IPS-18c (cell line): ENCODE data around the gene CIB1.

Source experiments
- H3K4me3 ChIP-seq: 2 replicates; pipeline ENCODE4 v1.7.0; 2013; ENCODE audit warnings: low read depth, mild to moderate bottlenecking, low read length, moderate library complexity; ENCODE audit not compliant: insufficient read depth
- H3K9me3 ChIP-seq: one replicate; pipeline ENCODE4 v1.6.1; 2013; ENCODE audit warnings: mild to moderate bottlenecking, low read length, moderate library complexity; ENCODE audit not compliant: control insufficient read depth, insufficient read depth

The CIB1 gene

DNA sequence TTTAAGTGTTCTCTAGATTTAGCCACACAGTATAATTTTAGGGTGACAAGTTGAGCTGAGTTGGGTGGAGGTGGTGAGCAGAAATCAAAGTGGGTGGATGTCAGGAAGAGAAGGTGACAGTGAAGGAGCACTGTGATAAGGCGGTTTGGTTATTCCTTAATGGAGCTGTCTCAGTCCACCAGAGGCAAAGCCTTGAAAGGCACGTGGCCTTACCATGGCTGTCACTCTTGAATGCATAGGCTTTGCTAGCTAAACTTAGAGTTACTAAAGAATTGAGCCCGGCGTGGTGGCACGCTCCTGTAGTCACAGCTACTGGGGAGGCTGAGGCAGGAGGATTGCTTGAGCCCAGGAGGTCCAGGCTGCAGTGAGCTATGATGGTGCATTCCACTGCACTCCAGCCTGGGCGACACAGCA is 15.1 kb upstream of the CIB1 start:
- no peaks in the 10 kb centered on the region for H3K9me3 ChIP-seq
- H3K4me3 ChIP-seq: no peak overlapping the region

DNA sequence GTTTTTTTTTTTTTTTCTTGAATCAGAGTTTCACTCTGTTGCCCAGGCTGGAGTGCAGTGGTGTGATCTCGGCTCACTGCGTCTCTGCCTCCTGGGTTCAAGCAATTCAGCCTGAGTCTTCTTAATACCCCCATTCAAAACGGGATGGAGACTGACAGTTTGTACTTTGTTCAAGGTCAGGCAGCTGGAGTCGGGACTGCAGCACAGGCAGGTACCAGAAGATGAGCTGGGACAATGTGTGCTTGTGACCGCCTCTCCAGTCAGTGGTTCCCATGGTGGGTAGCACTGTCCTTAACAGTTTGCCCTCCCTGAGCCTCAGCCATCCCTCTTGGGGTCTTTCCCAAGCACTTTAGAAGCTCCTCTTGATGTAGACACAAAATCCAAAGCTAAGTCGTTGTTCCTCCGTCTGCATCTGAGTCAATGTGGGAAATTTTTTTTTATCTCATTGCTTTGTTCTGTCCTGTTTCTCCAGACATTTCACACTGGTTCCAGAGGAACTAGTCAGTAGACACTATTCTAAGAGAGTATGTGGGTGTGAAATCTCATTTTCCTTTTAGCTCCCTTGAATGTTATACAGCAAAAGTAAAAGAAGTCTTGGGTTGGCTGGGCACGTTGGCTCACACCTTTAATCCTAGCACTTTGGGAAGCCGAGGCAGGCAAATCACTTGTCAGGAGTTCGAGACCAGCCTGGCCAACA is 10.3 kb upstream of the CIB1 start:
- Histone ChIP-seq H3K9me3 (no peaks in the 10 kb centered on the region), H3K4me3 (no peak overlapping the region)

DNA sequence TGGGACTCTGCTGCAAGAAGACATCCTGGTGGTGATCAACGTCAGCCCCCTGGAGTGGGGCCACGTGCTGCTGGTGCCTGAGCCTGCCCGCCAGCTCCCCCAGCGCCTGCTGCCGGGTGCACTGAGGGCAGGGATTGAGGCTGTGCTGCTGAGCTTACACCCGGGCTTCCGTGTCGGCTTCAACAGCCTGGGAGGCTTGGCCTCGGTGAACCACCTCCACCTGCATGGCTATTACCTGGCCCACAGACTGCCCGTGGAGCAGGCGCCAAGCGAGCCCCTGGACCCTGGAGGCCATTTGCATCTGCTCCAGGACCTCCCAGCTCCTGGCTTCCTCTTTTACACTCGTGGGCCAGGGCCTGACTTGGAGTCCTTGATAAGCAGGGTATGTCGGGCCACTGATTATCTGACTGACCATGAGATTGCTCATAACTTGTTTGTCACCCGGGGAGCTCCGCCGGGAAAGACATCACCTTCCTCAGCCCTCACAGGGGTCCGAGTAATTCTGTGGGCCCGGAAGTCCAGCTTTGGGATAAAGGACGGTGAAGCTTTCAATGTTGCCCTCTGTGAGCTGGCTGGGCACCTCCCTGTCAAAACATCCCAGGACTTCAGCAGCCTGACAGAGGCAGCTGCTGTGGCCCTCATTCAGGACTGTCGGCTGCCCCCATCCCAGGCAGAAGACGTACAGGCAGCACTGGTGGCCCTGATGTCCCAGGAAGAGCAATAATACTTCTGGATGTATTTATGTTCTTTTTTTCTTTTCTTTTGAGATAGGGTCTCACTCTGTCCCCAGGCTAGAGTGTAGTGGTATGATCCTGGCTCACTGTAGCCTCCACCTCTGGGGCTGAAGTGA is 7.8 kb upstream of the CIB1 start:
- H3K9me3 ChIP-seq: no peaks in the 10 kb centered on the region
- H3K4me3 ChIP-seq: no peak overlapping the region

DNA sequence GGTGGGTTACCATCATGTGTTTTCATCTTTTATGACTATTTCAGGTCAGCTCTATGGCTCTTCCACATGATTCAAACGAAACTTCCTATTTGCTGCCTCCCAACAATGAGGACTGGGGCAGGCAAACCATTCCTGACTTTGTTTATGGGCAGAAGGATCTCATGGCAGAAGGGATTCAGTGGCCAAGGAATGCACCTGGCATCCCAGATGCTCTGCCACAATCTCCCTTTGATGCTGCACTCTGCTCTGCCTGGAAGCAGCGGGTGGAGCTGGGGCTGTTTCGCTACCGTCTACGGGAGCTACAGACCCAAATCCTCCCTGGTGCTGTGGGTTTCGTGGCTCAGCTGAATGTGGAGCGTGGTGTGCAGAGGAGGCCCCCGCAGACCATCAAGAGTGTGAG is 7.1 kb upstream of the CIB1 start:
- no peaks in the 10 kb centered on the region for H3K9me3 ChIP-seq
- no peak overlapping the region for H3K4me3 ChIP-seq

DNA sequence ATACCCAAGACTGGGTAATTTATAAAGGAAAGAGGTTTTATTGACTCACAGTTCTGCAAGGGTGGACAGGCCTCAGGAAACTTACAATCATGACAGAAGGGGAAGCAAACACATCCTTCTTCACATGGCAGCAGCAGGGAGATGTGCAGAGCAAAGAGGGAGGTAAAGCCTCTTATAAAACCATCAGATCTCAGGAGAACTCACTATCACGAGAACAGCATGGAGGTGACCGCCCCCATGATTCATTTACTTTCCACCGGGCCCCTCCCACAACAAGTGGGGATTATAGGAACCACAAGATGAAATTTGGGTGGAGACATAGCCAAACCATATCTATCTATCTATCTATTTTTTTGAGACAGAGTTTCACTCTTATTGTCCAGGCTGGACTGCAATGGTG is 5.6 kb upstream of the CIB1 start:
- Histone ChIP-seq H3K4me3 (no peak overlapping the region), H3K9me3 (no peaks in the 10 kb centered on the region)

DNA sequence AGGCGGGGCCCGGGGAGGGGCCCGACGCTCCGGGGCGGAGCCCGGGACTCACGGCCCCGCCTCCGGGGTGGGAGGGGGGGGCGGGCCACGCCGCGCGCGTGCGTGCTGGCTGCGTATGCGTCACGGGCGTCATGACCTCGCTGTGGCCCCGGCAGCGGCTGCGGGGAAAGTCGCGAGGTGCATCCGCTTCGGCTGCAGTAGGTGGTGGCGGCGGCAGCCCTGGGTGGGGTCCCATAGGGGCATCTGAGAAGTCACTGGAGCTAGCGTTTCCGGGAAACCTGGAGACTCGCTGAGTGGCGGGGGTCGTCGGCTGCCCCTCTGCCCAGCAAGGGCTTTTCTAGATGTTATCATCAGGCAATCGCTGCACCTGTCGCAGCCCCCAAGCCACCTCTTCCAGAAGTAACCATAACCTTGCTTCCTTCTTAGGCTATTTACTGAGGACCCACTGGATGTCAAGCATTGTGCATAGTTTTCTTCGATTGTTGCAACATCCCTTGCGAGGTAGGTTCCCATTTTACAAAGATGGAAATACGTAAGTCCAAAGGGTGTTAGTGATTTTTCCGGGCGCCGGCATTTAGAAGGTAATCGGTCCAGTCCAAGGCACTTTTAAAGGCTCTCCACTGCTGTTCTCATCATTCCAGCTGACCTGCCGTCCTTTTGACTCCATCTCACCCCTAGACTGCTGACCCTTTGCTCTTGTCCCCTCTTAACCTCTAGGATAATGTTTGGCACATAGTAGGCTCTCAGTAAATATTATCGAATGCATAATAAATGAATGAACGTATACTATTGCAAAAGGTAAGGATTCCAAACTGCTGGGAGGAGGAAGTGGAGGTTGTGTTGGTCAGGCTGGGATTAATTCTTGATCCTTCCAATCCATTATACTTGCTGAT is 601 bp upstream of the CIB1 start, which contains the start of gene GDPGP1:
TSS of gene GDPGP1 (plus strand) at position 114 of the 893 bp plus-strand sequence. CDS start 6,700 bp downstream, outside the sequence.
- Histone ChIP-seq H3K4me3 (peak within 1 kb of the TSS; percentile 79), H3K9me3 (no peaks in the 10 kb centered on the region)

DNA sequence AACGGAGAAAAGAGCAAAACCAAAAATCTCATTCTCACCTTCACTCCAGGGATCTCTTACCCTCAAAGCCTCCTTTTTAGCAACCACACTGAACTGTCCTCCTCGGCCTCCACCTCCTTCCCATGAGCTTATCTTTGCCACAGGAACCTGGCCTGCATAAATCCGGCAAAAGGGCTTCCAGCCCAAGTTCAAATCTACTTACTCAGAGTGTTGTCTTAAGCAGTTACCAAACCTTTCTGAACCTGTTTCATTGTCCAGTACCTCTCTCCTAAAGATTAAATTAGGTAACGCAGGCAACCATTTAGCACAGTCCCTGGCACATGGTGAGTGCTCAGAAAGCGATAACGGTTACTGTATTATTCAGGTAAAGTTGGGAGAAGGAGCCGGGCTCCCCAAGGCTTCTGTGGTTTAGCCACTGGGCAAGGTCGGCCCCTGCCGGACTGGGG is 777 bp downstream of the CIB1 start:
- peak overlapping the region; percentile 79 for H3K4me3 ChIP-seq
- H3K9me3 ChIP-seq: no peaks in the 10 kb centered on the region

DNA sequence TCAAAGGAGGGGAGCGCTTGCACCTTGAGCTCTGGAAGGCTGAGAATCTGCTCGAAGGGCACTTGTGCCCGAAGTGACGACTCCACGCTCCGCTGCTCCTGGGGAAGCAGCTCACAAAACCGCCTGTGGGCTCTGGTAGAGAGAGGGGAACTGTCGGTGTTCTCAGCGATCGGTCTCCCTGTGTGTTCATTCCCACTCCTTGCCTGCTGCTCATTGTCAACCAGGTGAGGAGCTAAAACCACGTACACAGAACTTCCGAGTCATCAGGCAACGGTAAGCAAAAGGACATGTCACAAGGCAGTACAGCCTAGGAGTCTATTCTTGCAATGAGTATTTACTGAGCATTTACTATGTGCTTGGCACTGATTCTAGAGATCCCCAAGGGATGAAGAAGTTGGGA is 1.5 kb downstream of the CIB1 start:
- Histone ChIP-seq H3K9me3 (no peaks in the 10 kb centered on the region), H3K4me3 (no peak overlapping the region)

DNA sequence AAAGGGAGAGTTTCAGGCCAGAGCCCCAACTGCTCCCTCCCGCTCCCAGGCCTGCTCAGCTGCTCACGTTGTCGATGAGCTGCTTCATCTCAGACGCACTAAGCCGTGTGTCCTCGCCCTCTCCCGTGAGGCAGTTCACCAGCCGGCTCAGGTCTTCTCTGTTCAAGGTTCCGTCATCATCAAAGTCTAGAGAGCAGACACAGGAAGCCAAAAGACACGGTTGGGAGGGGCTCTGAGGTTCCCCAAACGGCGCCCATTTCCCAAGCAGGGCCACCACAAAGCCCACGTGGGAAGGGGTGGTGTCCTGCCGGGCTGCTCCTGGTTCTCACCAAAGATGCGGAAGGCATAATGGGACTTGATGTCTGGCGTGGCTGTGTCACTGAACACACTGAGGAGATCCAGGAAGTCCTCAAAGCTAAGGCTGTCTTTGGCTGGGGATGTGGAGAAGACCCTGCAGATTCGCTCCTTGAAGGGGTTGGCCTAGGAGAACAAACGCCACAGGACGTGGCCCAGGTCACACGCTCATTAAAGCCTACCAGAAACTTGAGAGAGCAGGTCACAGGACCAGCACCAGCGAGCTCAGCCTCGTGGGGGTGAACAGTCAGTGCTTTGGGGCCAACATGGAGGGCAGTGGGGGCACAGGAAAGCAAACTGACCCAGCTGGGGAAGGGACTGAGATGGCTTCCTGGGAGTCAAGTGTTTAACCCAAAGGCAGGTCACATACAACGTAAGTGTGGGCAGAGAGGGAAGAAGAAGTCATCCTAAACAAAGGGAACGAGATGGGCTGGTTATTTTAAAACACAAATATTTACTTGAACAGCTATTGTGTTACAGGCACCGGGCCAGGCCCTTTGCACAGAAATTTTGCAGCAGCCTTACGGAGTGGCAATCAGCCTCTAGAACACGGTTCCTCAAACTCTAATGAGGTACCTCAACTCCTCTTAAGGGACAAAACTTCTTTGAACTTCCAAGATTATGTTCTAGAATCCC is 2.4 kb downstream of the CIB1 start:
- H3K4me3 ChIP-seq: no peak overlapping the region
- no peaks in the 10 kb centered on the region for H3K9me3 ChIP-seq

DNA sequence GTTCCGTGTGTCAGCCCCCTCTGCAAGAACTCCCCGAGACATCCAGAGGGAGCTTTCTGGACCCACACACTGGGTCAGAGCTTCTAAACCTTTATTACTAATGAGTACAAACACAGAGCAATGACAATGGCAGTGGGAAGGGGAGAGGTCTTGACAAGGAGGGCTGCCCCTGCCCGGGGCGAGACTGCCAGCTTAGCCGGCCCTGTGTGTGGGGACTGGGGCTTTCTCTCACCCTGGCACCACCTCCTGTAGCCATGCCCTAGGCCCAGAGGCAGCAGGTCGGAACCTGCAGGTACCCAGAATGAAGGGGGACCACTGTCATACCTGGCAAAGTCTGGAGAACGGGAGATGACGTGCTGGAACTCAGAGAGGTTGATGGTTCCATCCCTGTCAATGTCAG is 3.1 kb downstream of the CIB1 start:
- Histone ChIP-seq H3K9me3 (no peaks in the 10 kb centered on the region), H3K4me3 (no peak overlapping the region)

DNA sequence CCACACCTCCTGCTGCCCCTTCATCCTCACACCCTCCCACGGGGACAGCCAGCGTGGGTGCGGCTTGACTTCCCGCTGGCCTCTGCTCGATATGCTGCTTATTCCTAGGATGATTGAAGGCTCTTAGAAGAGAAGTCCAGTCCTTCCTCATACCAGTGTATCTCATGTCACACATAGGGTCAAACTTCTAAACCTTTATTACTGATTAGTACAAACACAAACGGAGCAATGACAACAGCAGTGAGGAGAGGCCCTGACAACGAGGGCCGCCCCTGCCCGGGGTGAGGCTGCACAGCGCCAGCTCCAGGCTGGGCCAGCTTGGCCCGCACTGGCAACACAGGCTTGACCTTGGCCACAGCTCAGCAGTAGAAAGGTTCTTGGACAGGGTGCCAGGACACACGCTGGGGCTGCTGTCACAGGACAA is 3.7 kb downstream of the CIB1 start:
- Histone ChIP-seq H3K9me3 (no peaks in the 10 kb centered on the region), H3K4me3 (no peak overlapping the region)

DNA sequence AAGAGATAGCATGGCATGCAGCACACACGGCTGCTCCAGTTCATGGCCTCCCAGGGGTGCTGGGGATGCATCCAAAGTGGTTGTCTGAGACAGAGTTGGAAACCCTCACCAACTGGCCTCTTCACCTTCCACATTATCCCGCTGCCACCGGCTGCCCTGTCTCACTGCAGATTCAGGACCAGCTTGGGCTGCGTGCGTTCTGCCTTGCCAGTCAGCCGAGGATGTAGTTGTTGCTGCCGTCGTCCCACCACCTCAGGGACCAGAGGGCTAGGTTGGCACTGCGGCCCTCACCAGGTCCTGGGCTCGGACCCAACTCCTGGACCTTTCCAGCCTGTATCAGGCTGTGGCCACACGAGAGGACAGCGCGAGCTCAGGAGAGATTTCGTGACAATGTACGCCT is 4.8 kb downstream of the CIB1 start:
- Histone ChIP-seq H3K4me3 (no peak overlapping the region), H3K9me3 (no peaks in the 10 kb centered on the region)

DNA sequence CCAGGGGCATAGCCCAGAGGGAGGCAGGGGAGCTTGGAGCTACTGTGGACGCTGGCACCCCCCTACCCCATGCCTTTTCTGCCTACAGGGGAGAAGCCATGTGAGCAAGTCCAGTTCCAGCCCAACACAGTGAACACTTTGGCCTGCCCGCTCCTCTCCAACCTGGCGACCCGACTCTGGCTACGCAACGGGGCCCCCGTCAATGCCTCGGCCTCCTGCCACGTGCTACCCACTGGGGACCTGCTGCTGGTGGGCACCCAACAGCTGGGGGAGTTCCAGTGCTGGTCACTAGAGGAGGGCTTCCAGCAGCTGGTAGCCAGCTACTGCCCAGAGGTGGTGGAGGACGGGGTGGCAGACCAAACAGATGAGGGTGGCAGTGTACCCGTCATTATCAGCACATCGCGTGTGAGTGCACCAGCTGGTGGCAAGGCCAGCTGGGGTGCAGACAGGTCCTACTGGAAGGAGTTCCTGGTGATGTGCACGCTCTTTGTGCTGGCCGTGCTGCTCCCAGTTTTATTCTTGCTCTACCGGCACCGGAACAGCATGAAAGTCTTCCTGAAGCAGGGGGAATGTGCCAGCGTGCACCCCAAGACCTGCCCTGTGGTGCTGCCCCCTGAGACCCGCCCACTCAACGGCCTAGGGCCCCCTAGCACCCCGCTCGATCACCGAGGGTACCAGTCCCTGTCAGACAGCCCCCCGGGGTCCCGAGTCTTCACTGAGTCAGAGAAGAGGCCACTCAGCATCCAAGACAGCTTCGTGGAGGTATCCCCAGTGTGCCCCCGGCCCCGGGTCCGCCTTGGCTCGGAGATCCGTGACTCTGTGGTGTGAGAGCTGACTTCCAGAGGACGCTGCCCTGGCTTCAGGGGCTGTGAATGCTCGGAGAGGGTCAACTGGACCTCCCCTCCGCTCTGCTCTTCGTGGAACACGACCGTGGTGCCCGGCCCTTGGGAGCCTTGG is 5.6 kb downstream of the CIB1 start:
- H3K9me3 ChIP-seq: no peaks in the 10 kb centered on the region
- no peak overlapping the region for H3K4me3 ChIP-seq

DNA sequence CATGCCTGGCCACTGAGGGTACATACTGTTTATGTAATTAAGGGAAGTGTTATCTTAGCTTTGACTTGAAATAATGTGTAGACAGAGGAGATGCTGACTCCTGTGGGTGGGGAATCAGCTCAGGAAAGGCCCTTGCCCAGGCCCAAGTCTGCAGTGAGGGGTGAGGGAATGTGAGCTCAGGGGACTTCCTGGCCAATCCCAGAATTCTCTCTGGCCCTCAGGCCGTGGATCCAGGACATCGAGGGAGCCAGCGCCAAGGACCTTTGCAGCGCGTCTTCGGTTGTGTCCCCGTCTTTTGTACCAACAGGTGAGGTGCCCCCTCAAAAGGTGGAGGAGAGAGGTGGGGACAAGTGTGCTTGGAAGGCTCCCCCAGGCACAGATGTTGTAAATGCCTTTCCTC is 6.4 kb downstream of the CIB1 start:
- Histone ChIP-seq H3K9me3 (no peaks in the 10 kb centered on the region), H3K4me3 (no peak overlapping the region)

DNA sequence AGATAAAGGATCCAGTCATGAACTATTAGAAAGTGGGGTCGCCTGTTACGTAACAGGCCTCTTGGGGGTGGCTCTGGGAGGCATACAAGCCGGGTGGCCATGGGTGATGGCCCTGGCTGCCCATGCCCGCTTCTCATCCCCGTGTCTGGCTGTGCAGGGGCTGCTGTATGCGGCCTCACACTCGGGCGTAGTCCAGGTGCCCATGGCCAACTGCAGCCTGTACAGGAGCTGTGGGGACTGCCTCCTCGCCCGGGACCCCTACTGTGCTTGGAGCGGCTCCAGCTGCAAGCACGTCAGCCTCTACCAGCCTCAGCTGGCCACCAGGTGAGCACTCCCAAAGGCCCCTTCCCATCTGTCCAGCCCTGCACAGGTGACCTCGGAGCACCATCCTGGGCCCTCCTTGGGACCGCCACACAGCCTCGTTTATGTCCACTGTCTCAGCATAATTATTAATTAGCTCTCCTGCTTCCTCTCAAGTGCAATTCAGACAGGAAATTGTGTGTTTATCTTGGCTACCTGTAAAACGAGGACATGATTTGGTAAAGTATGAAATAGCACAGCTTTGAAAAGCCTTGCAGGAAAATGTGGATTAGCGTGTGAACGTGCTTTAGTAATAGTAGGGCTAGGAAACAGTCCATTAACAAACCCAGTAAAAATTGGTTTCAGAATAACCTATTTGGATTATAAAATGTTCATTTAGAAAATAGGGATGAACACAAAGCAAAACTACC is 8.1 kb downstream of the CIB1 start:
- H3K4me3 ChIP-seq: no peak overlapping the region
- no peaks in the 10 kb centered on the region for H3K9me3 ChIP-seq
